ENCODE data around the gene PRDX5.

DNA sequence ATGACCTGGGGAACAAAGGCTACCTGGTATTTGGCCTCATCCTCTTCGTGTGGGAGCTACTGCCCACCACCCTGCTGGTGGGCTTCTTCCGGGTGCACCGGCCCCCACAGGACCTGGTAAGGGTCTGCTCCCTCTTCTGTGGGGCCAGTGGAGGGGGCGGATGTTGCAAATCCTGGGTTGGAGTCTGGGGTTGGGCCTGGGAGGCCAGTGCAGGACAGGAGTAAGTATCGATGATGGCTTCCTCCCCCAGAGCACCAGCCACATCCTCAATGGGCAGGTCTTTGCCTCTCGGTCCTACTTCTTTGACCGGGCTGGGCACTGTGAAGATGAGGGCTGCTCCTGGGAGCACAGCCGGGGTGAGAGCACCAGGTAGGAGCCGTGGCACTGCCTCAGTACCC is 29.6 kb upstream of the PRDX5 start:
- no peak for TF ChIP-seq POLR2A (IDR thresholded peaks at IDR 0.05)
- TF ChIP-seq, protein P1, sequence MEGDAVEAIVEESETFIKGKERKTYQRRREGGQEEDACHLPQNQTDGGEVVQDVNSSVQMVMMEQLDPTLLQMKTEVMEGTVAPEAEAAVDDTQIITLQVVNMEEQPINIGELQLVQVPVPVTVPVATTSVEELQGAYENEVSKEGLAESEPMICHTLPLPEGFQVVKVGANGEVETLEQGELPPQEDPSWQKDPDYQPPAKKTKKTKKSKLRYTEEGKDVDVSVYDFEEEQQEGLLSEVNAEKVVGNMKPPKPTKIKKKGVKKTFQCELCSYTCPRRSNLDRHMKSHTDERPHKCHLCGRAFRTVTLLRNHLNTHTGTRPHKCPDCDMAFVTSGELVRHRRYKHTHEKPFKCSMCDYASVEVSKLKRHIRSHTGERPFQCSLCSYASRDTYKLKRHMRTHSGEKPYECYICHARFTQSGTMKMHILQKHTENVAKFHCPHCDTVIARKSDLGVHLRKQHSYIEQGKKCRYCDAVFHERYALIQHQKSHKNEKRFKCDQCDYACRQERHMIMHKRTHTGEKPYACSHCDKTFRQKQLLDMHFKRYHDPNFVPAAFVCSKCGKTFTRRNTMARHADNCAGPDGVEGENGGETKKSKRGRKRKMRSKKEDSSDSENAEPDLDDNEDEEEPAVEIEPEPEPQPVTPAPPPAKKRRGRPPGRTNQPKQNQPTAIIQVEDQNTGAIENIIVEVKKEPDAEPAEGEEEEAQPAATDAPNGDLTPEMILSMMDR (IDR thresholded peaks at IDR 0.05) = no peak
